Measurements from ENCODE around the gene C4A. TPM values are rescaled to one million over a fixed set of nuclear protein-coding genes. Genes with fewer than 3 reads are reported as not detected.
"Not testable (repeated sequence)": the region's sequence is repeated elsewhere in the genome, so short reads cannot be mapped to it uniquely, and the experiment has no call there.

Gene C4A
- total RNA-seq, 1 experiment from 2014 or later, result 4.3 TPM

DNA sequence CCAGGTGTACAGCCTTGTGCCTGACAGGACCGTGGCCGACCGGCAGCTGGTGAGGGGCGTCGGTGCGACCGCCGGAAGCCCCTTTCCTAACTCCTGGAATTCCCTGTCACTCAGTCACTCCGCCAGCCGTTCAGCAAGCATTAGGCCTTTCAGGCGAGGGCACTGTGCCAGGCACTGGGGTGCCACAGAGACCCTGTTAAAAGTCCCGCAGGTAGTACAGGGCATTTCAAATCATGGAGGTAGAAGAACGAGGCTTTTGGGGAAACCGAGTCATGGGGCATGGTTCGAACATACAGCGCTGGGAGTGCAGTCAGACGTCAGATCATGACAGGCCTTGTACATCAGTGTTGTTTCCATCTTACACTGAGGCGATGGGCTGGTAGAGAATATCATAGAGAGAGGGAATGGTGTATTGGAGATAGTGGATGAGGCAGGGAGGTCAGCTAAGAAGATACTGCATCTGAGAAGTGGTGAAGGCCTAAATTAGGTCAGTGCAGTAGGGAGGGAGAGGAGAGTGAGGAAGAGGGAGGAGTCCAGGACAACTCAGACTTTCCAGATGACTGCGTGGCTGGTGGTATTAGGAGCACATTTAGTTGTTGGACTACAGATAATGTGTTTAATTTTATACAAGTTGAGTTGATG lies 9.0 kb upstream of the C4A start:
- no CpG with 5 or more reads among the region's 19 CpGs for WGBS (ENCODE audit: extremely low coverage, insufficient read length, low lambda C conversion rate)
- no peaks in the 10 kb centered on the region for H3K9me3 ChIP-seq (ENCODE audit: control insufficient read depth, low read depth, low read length)
- H4K91ac ChIP-seq (ENCODE audit: insufficient read length, low read depth, low read length), result no peak overlapping the region
- no peak for DNase-seq
- no peaks in the 10 kb centered on the region for H4K20me1 ChIP-seq (ENCODE audit: control insufficient read depth, insufficient read depth, insufficient read length)
- H3K4me2 ChIP-seq (ENCODE audit: insufficient read depth, insufficient read length, low read length), result peak overlapping the region; percentile 94
- no peak overlapping the region for H3K18ac ChIP-seq (ENCODE audit: insufficient read length, low read depth, low read length)
- peak overlapping the region; percentile 20 for H3K9ac ChIP-seq (ENCODE audit: extremely low read depth, insufficient read length, low read length)
- TF ChIP-seq, protein P1, sequence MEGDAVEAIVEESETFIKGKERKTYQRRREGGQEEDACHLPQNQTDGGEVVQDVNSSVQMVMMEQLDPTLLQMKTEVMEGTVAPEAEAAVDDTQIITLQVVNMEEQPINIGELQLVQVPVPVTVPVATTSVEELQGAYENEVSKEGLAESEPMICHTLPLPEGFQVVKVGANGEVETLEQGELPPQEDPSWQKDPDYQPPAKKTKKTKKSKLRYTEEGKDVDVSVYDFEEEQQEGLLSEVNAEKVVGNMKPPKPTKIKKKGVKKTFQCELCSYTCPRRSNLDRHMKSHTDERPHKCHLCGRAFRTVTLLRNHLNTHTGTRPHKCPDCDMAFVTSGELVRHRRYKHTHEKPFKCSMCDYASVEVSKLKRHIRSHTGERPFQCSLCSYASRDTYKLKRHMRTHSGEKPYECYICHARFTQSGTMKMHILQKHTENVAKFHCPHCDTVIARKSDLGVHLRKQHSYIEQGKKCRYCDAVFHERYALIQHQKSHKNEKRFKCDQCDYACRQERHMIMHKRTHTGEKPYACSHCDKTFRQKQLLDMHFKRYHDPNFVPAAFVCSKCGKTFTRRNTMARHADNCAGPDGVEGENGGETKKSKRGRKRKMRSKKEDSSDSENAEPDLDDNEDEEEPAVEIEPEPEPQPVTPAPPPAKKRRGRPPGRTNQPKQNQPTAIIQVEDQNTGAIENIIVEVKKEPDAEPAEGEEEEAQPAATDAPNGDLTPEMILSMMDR (conservative IDR thresholded peaks at IDR 0.05), result no peak
- H3K4ac ChIP-seq (ENCODE audit: low read depth, low read length), result no peak overlapping the region
- Mint-ChIP-seq H3K4me1 (peaks cover 8 to 11% of the 10 kb centered on the region in 2 experiments), H3K36me3 (ENCODE audit: insufficient read depth in 1 of 3, low read depth in 3 of 3) (peaks cover 25 to 54% (median 49%) of the 10 kb centered on the region in 3 experiments), H3K9me3 (peaks cover 6 to 13% of the 10 kb centered on the region in 2 experiments), H3K27me3 (ENCODE audit: low read depth) (no peaks in the 10 kb centered on the region; the same call in 1 of the 2 replicates), H3K27ac (peak overlapping the region; percentile 100; a peak in 6 of 7 replicates), H3K4me3 (peak overlapping the region; percentile 91 to 97)
- no peak overlapping the region for H3K27ac ChIP-seq (ENCODE audit: insufficient read length, low read depth, low read length)
- no peak overlapping the region for H3K14ac ChIP-seq (ENCODE audit: insufficient read depth, low read length)
- no peak overlapping the region for H4K5ac ChIP-seq (ENCODE audit: insufficient read length, low read depth, low read length)
- H3K27me3 ChIP-seq (ENCODE audit: insufficient read depth, low read length), result no peaks in the 10 kb centered on the region
- H3T11ph ChIP-seq (ENCODE audit: low read length), result no peak overlapping the region
- no peak overlapping the region for H2AFZ ChIP-seq (ENCODE audit: low read length)
- H2BK5ac ChIP-seq (ENCODE audit: insufficient read length, low read length), result no peak overlapping the region
- H3K56ac ChIP-seq (ENCODE audit: insufficient read length, low read depth, low read length), result no peak overlapping the region
- no peak overlapping the region for H2BK15ac ChIP-seq (ENCODE audit: low read depth, low read length)
- H2BK12ac ChIP-seq (ENCODE audit: insufficient read length, low read depth, low read length), result no peak overlapping the region
- no peaks in the 10 kb centered on the region for H3K79me1 ChIP-seq (ENCODE audit: insufficient read depth, low read depth, low read length, poor library complexity, severe bottlenecking)
- no peak overlapping the region for H4K8ac ChIP-seq (replicated peaks; ENCODE audit: insufficient read length, low read depth, low read length)
- H3K4me1 ChIP-seq (ENCODE audit: insufficient read depth, low read length), result peaks cover 3% of the 10 kb centered on the region; the same call in 1 of the 2 replicates
- H3K79me2 ChIP-seq (ENCODE audit: insufficient read depth, low read length), result no peaks in the 10 kb centered on the region; the same call in 1 of the 2 replicates
- H2AK5ac ChIP-seq (ENCODE audit: insufficient read length, low read length), result no peak overlapping the region
- H3K23ac ChIP-seq (ENCODE audit: insufficient read length, low read depth, low read length), result no peak overlapping the region
- no peak overlapping the region for H2BK120ac ChIP-seq (ENCODE audit: low read depth, low read length, poor library complexity, severe bottlenecking)
- peaks cover 6% of the 10 kb centered on the region for H3K23me2 ChIP-seq (ENCODE audit: insufficient read length, low read depth, low read length, poor library complexity, severe bottlenecking)
- no peak overlapping the region for H2BK20ac ChIP-seq (ENCODE audit: low read depth, low read length, poor library complexity, severe bottlenecking)

DNA sequence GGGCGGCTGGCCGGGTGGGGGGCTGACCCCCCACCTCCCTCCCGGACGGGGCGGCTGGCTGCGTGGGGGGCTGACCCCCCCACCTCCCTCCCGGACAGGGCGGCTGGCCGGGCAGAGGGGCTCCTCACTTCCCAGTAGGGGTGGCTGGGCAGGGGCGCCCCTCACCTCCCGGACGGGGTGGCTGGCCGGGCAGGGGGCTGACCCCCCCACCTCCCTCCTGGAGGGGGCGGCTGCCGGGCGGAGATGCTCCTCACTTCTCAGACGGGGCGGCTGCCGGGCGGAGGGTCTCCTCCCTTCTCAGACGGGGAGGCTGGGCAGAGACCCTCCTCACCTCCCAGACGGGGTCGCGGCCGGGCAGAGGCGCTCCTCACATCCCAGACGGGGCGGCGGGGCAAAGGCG lies 5.8 kb upstream of the C4A start:
- not testable (repeated sequence) for H3K27me3 Mint-ChIP-seq (ENCODE audit: low read depth); H4K20me1 ChIP-seq (ENCODE audit: control insufficient read depth, insufficient read depth, insufficient read length); H3K27me3 ChIP-seq (ENCODE audit: insufficient read depth, low read length); H2BK120ac ChIP-seq (ENCODE audit: low read depth, low read length, poor library complexity, severe bottlenecking); H3K4me3 Mint-ChIP-seq; H3K79me1 ChIP-seq (ENCODE audit: insufficient read depth, low read depth, low read length, poor library complexity, severe bottlenecking); H4K8ac ChIP-seq (replicated peaks; ENCODE audit: insufficient read length, low read depth, low read length); H3T11ph ChIP-seq (ENCODE audit: low read length); H3K23me2 ChIP-seq (ENCODE audit: insufficient read length, low read depth, low read length, poor library complexity, severe bottlenecking); H3K4me2 ChIP-seq (ENCODE audit: insufficient read depth, insufficient read length, low read length); H2BK15ac ChIP-seq (ENCODE audit: low read depth, low read length); H4K5ac ChIP-seq (ENCODE audit: insufficient read length, low read depth, low read length); H4K91ac ChIP-seq (ENCODE audit: insufficient read length, low read depth, low read length); H3K56ac ChIP-seq (ENCODE audit: insufficient read length, low read depth, low read length); H3K27ac Mint-ChIP-seq; H3K18ac ChIP-seq (ENCODE audit: insufficient read length, low read depth, low read length); H2BK20ac ChIP-seq (ENCODE audit: low read depth, low read length, poor library complexity, severe bottlenecking); H3K4ac ChIP-seq (ENCODE audit: low read depth, low read length); H2AK5ac ChIP-seq (ENCODE audit: insufficient read length, low read length); H3K9ac ChIP-seq (ENCODE audit: extremely low read depth, insufficient read length, low read length); H3K9me3 ChIP-seq (ENCODE audit: control insufficient read depth, low read depth, low read length); H3K27ac ChIP-seq (ENCODE audit: insufficient read length, low read depth, low read length); H3K23ac ChIP-seq (ENCODE audit: insufficient read length, low read depth, low read length); H2AFZ ChIP-seq (ENCODE audit: low read length); H2BK12ac ChIP-seq (ENCODE audit: insufficient read length, low read depth, low read length); H3K4me1 ChIP-seq (ENCODE audit: insufficient read depth, low read length); DNase-seq; H3K79me2 ChIP-seq (ENCODE audit: insufficient read depth, low read length); H3K14ac ChIP-seq (ENCODE audit: insufficient read depth, low read length); H2BK5ac ChIP-seq (ENCODE audit: insufficient read length, low read length)
- Mint-ChIP-seq H3K4me1 (peaks cover 8 to 11% of the 10 kb centered on the region in 2 experiments), H3K36me3 (ENCODE audit: insufficient read depth in 1 of 3, low read depth in 3 of 3) (peaks cover 13 to 36% (median 29%) of the 10 kb centered on the region in 3 experiments), H3K9me3 (peaks cover 6 to 13% of the 10 kb centered on the region in 2 experiments)
- no CpG with 5 or more reads among the region's 30 CpGs for WGBS (ENCODE audit: extremely low coverage, insufficient read length, low lambda C conversion rate)

Measured in H9 (cell line).